ENCODE data around the gene MYO1A.
"Not testable (repeated sequence)": the region's sequence is repeated elsewhere in the genome, so short reads cannot be mapped to it uniquely, and the experiment has no call there.

The MYO1A gene

DNA sequence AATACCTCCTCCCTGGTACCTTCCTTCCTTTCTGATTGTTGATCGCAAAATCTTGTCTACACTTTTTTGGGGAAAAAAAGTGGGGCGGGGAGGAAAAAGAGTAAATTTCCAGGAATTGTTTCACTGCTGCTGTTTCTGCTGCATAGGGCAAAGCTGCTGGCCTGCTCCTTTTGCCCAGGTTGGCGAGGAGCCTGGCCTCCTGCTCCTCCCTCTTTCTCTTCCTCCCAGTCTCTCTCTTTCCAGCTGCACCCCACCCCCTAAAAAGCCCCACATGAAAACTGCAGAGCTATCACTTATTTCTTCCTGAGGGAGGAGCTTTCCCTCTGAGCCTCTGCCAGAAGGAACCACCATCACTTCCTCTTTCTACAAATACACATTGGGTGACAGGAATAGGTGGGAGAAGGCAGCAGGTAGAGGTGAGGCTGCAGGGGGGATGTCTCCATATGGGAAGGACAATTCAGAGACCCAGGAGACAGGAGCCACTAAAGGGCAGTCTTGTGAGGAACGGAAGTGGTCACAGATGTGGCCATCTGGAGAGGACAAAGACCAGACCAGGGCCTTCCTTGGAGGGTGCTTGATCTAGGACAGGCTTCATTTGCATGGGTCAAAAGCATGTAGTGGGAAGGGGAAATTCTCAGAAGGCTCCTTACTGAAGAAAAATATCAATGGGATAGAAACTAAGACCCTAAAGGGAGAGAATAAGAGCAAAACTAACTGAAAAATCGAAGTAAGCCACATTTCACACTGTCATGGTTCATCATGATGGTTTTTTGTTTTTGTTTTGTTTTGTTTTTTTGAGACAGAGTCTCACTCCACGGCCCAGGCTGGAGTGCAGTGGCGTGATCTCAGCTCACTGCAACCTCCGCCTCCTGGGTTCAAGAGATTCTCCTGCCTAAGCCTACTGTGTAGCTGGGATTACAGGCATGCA, 58.3 kb downstream of the MYO1A start:
- no peak for DNase-seq

DNA sequence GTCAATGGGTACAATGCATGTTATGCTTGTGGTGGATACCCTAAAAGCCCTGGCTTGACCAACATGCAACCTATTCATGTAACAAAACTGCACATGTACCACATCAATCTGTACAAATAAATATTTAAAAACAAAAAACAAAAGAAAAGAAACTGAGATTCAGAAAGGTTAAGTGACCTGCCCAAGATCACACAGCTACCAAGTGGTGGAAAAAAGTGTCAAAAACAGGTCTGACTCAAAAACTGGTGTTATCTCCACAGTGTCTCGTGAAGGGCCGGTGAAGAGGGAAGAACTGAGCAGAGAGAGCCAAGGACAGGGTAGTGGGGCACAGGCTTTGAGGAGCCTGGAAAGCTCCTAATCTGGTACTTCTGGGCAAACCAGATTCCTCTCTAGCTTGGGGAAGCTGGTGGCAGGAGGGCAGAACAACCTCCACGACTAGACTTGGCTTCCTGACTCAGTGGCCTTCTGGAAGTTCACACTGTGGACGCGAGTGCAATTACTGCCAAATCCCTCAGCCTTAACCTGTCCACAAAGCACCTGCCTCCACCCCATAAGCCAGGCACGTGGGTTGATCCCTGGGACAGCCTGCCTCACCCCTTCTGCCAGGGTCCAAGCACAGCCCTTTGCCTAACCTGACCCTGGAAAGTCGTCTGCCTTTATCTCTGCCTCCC, 59.1 kb downstream of the MYO1A start:
- no peak for DNase-seq

DNA sequence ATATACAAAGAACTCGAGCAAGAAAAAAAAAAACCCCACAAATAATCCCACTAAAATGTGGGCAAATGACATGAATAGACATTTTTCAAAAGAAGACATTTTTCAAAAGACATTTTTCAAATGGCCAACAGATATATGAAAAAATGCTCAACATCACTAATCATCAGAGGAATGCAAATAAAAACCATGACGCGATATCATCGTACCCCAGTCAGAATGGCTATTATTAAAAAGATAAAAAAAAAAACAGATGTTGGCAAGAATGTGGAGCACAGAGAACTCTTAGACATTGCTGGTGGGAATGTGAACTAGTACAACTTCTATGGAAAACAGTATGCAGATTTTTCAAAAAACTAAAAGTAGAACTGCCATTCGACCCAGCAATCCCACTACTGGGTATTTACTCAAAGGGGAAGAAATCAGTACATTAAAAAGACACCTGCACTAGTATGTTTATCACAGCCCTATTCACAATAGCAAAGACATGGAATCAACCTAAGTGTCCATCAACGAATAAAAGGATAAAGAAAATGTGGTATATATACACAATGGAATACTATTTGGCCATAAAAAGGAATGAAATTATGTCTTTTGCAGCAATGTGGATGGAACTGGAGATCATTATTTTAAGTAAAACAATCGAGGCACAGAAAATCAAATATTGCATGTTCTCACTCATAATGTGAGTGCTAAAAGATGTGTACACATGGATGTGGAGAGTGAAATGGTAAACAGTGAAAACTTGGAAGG, 59.9 kb downstream of the MYO1A start:
- DNase-seq = no peak

DNA sequence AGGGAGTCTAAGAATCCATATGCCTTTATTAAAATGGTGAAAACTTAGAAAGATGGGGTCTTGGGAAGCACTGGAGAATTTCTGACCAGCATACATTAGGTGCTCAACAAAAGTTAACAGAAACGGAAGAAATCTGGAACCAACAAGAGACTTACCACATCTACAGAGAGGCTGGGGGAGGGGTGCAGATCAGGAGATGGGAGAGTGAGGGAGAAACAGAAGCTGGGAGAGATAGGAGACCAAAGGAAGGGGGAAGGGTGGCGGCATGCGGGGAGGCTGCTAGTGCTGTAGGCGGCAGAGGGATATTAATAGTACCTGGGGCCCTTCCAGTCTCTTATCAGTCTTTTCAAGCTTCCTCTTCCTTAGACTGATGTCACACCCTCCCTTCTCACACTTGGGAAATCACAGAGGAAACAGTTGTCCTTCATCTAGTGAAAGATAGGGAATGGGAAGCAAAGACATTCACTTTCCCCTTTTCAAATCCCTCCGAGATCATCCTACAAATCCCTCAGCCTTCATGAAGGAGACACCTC, 61.7 kb downstream of the MYO1A start:
- no peak for DNase-seq

DNA sequence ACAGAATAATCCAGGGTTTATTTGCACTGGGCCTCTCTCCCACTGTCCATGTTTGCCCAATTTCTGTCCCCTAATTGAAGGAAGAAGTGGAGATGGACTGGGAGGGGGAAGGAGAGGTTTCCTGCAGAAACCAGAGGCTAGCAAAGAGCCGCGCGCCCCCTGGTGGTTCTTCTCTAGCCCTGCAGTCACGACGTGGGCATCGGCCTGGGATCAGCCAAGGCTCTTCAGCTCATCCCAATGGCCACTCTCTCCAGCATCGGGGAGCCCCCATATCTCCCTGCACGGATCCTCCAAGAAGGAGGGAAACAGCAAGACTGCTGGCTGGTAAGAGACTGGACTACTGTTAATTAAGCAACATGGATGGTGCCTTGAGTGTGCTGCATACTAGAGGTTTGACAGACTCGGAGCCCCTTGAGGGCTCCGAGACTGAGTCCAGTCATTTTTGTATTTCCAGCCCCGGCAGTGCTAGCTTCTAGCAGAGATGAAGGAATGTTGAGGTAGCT, 62.3 kb downstream of the MYO1A start:
- peak; percentile 68 to 75 for DNase-seq

DNA sequence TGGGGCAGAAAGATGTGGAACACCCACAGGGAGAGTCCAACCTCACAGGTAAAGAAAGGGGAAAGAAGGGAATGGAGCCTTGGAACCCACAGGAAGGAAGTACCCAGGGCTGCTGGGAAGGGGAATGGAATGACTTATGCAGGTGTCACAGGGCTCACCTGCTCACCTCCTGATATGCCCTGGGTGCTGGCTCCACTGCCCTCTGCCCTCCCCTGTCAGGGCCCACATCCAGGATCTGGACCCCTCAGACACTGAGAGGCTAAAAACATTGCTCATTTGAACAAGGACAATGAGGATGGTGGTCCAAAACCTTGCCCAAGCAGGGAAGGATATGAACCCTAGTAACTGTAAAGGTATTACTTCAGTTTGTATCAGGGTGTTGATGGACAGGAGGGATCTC, 62.9 kb downstream of the MYO1A start:
- DNase-seq = no peak

DNA sequence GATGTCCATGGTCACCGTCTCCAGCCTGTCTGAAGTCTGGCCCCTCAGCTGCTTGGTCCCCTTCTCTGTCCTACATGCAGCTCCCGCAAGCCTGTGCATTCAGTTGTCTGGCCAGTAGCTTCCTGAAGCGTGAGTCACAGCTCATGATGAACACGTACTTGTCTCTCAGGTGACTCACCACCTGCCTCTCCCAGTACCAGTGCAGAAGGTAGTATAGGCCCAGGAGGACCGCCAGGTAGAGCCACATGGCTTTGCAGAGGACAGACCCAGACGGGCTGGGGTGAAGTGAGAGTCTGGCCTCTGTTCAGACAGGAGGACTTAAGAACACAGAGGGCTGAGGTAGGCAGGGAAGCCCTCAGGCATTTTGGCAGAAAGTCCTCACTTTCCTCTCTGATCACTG, 64.2 kb downstream of the MYO1A start:
- not testable (repeated sequence) for DNase-seq

DNA sequence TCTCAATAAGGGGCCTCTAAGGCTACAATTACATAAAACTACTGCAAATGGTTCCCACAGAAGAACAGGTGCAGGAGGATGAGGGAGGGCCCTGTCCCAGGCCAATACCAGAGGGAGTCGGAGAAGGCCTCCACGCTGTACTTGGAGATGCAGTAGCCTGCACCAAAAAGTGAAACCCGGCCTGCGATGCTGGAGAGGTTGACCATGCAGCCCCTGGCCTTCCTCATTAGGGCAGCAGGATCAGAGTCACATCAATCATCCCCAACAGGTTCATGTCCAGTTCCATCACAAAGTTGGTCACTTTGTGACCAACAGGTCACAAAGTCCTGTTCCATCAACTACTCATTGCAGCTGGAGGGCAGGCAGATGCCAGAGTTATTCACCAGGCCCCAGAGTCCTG, 66.5 kb downstream of the MYO1A start:
- no peak for DNase-seq

DNA sequence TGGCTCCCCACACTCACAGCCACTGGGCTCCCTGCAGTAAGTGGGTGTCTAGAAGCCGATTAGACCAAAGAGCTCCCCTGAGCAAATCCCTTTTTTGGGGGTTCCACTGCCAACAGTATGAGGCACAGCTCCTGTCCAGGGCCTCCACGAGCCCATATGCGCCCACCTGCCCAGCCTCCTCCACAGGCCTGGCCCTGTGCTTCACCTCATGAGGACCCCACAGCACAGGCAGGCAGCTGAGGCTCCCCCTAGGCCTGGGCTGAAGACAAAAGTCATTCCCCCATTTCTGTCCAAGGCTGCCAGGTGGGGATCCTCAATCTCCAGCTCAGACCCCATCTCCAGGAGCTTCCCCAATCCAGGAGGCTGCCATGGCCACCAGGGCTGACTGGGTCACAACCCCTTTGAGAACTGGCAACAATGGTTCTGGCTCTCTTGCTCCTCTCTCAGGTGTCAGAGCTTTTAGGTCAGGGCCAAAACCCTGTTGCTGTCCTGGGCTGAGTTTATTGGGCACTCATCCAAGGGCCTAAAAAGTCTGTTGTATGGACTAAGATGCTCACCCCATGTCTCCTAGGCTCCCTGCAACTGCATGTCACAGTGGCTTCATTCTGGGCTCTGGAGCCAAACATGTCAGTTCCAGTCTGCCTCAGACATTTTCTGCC, 67.2 kb downstream of the MYO1A start:
- not testable (repeated sequence) for DNase-seq

DNA sequence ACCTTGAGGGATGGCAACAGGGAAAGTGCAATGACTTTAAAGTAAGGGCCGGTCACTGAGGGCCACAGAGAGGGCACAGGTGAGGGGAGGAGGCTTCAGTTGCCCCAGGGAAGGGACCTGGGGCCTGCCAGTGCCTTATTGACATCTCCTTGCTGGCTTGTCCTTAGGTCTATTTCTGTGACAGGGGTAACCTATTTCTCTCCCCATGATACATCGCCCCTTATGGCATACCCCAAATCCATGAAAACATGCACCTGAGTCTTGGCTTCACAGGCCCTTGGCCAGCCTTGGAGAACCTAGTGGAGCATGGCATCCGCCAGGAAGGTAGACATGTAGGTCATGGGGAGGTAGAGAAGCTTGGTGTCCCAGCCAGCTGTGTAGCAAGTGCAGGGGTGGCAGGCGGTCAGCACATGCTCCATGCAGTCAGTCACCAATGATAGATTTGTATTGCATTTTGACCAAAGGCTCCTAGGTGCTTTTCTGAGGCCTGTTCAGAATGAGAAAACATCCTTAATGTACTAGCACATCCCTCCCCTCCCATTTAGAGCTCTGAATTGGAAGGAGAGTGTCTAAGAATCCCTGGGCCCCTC, 68.9 kb downstream of the MYO1A start:
- DNase-seq = no peak

DNA sequence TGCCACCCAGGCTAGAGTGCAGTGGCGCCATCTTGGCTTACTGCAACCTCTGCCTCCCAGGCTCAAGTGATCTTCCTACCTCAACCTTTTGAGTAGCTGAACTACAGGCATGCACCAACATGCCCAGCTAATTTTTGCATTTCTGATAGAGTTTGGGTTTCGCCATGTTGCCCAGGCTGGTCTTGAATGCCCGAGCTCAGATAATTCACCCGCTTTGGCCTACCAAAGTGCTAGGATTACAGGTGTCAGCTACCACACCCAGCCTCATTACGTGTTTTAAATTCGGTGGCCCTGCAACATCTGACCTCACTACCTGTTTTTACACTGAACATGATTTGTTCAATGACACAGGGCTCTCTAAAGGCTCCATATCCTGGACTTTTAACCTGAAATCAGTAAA, 69.7 kb downstream of the MYO1A start:
- no peak for DNase-seq

DNA sequence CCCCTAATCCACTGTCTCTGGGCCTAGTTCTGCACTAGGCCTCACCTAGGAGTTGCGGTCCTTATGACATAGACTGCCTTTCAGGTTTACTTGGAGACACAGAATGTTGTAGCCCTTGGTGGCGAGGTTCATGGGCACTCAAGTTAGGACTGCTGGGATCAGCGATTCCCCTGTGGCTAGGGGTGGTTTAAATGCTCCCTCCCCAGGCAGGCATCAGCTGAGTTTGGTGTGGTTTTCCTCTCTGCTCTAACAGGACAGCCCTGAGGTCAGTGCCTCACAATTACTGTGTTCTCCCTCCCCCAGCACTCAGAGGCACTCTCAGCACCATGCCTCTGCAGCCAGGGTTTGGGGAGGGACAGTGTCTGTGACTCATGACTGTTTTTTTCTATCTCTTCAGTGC, 70.3 kb downstream of the MYO1A start:
- no peak for DNase-seq
